DMS79 treated with DMSO at 0.1 percent for 48 hours (cell line): ENCODE measurements around the gene CACNA1C.

Experiments
- DNase-seq: peaks from one replicate; lab custom pipeline; 2025; lab: John Stamatoyannopoulos, UW

The CACNA1C gene

GRCh38 chr12:2344476-2344875 lies 291.7 kb downstream of the CACNA1C start:
- DNase-seq = no peak

- no peak for DNase-seq
Observed at GRCh38 chr12:2344885-2345284, 292.1 kb downstream of the CACNA1C start.

GRCh38 chr12:2345902-2346301 lies 293.1 kb downstream of the CACNA1C start:
- no peak for DNase-seq

GRCh38 chr12:2346416-2346815 lies 293.6 kb downstream of the CACNA1C start:
- no peak for DNase-seq

- no peak for DNase-seq
Observed at GRCh38 chr12:2347137-2347843, 294.5 kb downstream of the CACNA1C start.

GRCh38 chr12:2347844-2348481 lies 295.2 kb downstream of the CACNA1C start:
- no peak for DNase-seq

- no peak for DNase-seq
Observed at GRCh38 chr12:2348482-2348852, 295.7 kb downstream of the CACNA1C start.

- DNase-seq = no peak
Observed at GRCh38 chr12:2351161-2351560, 298.4 kb downstream of the CACNA1C start.

- DNase-seq = no peak
Observed at GRCh38 chr12:2352203-2352602, 299.4 kb downstream of the CACNA1C start.

- DNase-seq = no peak
Observed at GRCh38 chr12:2353281-2353680, 300.5 kb downstream of the CACNA1C start.

- DNase-seq = no peak
Observed at GRCh38 chr12:2353691-2354090, 300.9 kb downstream of the CACNA1C start.

GRCh38 chr12:2354151-2354991 lies 301.6 kb downstream of the CACNA1C start:
- DNase-seq = peak; percentile 39

- DNase-seq = no peak
Observed at GRCh38 chr12:2355198-2355597, 302.4 kb downstream of the CACNA1C start.

- DNase-seq = no peak
Observed at GRCh38 chr12:2355604-2356003, 302.8 kb downstream of the CACNA1C start.

- no peak for DNase-seq
Observed at GRCh38 chr12:2356601-2357125, 303.9 kb downstream of the CACNA1C start.

- DNase-seq = no peak
Observed at GRCh38 chr12:2358986-2359658, 306.3 kb downstream of the CACNA1C start.

- no peak for DNase-seq
Observed at GRCh38 chr12:2359725-2360629, 307.2 kb downstream of the CACNA1C start.

GRCh38 chr12:2360630-2361170 lies 307.9 kb downstream of the CACNA1C start:
- no peak for DNase-seq

- DNase-seq = no peak
Observed at GRCh38 chr12:2363836-2364609, 311.2 kb downstream of the CACNA1C start.

GRCh38 chr12:2364631-2365051 lies 311.9 kb downstream of the CACNA1C start:
- no peak for DNase-seq
